Suppressor macrophage treated with lipopolysaccharide for 4 hours (primary cell): ENCODE measurements around the gene ZDHHC22.
A peak's percentile ranks its signal among the peaks of the same experiment; 100 is the strongest.
"Not testable (repeated sequence)": the region's sequence is repeated elsewhere in the genome, so short reads cannot be mapped to it uniquely, and the experiment has no call there.

Experiments
- DNase-seq: peaks from one replicate; pipeline ENCODE4 v3.0.0-alpha.2; 2020

ZDHHC22 gene, protein sequence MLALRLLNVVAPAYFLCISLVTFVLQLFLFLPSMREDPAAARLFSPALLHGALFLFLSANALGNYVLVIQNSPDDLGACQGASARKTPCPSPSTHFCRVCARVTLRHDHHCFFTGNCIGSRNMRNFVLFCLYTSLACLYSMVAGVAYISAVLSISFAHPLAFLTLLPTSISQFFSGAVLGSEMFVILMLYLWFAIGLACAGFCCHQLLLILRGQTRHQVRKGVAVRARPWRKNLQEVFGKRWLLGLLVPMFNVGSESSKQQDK

GRCh38 chr14:77141214-77142004, at the start of gene ZDHHC22:
Gene ZDHHC22 (minus strand): TSS chr14:77141791. CDS start chr14:77139738, 2,053 bp downstream.
- DNase-seq: peak; percentile 10

- DNase-seq: no peak
Observed at GRCh38 chr14:77190977-77191376, 49.4 kb upstream of the ZDHHC22 start.

GRCh38 chr14:77189479-77189878, 47.9 kb upstream of the ZDHHC22 start:
- DNase-seq: no peak

- no peak for DNase-seq
Observed at GRCh38 chr14:77187649-77188012, 46.0 kb upstream of the ZDHHC22 start.

DNA sequence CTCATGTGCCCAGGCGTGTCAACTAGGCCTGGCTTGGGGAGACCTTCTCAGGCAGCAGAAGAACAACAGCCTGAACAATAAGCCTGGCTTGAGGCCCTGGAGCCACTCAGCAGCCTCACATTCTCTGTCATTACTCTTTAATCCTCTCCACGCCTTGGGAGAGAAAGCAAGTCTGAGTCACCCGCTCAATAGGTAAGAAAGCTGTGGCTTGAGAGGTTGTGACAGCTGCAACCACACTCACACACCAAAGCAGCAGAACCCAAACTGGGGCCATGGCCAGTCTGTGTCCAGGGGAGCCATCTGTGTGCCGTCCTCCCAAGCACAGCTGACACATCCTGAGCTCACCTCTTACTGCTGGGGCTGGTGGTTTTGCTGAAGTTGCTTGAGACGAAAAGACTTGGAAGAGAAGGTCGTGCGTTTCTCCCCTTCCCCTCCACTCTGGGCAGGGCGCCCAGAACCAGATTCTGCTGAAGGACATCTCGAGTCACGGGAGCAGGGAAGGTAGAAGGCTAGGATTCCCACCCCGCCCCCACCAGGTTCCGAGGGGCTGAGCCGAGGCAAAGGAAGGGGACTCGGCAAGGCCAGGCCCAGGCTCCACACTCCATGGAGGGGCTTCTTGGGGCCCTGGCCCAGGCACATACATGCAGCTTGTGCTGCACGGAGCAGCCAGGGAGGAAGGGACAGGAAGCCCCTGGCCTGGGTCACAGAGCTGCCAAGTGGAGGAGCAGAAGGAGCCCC, 45.5 kb upstream of the ZDHHC22 start:
- DNase-seq: no peak

- DNase-seq: no peak
Observed at GRCh38 chr14:77185093-77185465, 43.5 kb upstream of the ZDHHC22 start.

DNA sequence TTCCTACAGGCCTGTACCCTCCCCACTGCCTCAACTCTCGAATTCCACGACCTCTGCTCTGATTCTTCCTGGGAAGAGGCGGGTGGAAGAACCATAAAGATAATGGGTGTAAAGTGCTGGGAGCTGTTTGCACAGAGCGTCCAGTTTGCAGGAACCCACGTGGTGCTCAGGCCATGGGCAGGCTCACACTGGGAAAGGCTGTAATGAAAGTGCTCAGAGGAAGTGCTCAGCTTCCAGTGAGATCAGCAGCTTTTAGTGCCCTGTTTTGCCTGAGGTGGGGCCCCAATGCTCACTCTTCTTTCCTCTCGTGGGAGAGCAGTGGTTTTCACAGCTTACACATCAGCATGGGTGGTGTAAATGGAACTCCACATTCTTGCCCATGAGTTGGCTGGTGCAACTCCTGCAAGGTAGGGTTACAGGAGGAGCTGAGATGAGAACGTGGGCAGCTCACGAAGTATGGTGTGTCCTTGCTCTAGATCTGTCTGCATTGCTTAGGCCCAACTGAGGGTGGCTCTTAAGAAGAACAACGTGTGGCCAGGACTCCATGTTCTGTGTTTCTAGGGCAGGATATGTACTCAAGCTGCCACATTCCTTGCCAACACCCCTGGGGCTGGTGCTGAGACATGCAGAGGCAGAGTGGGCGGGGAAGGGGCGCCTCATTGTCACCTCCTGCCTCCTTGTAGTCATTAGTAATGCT, 43.0 kb upstream of the ZDHHC22 start:
- peak; percentile 40 for DNase-seq

DNA sequence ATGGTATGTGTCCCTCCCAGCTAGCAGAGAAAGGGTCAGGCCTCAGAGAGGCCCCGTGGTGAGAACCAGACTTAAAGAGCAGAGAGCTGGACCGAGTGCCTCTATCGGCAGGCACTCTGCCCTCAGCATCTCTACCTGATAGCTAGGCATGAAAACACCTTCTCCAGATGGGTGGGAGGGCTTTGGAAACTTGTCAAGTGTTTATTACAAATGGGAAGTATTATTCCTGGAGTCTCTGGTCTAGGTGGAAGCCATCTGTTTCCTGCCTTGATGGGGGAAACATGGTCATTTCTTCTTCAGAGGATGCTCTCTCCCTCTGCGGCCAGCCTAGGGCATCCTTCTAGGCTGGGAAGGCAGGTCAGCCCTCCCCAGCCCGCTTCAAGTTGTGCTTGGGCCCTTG, 42.3 kb upstream of the ZDHHC22 start:
- DNase-seq: no peak

DNA sequence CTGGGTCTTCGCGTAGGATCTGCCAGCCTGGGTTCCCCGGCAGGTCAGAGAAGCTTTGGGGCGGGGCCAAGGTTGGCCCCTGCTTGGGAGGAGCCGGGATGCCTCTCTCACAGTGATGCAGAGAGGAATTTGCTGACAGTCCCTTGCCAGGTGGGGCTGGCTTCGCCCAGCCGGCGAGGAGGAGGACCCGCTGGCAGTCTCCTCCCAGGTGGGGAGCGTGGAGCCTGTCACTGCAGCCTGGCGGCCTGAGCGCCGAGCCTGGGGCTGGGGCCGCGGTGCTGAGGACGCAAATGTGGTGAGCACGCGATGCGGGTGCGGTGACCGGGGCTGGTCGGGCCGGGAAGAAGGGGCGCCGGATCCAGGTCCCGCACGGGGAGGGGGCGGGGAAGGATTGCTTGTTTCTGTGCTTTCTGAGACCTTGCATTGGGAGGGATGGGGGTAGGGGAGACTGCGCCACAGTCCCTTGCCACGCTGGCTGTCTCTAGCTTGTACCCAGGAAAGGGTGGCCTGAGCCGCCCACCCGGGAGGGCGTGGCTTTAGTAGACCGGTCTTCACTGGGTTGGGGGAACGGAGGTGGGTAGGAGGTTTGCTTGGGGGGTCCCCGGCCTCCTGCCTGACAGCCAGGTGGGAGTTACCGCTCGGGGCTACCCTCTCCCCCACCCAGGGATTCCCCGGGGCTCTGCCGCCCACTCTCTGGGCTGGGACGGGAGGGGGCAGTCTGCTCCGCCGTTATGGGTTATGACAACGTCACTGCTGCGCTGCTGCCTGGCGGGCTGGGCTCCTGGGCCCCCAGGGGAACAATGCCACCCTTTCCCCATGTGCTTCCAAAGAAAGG, 40.2 kb upstream of the ZDHHC22 start, which contains the start of gene TMEM63C:
Gene TMEM63C (plus strand): TSS at position 196 of the 835 bp plus-strand sequence. CDS start 37,016 bp downstream, outside the sequence.
- no peak for DNase-seq

DNA sequence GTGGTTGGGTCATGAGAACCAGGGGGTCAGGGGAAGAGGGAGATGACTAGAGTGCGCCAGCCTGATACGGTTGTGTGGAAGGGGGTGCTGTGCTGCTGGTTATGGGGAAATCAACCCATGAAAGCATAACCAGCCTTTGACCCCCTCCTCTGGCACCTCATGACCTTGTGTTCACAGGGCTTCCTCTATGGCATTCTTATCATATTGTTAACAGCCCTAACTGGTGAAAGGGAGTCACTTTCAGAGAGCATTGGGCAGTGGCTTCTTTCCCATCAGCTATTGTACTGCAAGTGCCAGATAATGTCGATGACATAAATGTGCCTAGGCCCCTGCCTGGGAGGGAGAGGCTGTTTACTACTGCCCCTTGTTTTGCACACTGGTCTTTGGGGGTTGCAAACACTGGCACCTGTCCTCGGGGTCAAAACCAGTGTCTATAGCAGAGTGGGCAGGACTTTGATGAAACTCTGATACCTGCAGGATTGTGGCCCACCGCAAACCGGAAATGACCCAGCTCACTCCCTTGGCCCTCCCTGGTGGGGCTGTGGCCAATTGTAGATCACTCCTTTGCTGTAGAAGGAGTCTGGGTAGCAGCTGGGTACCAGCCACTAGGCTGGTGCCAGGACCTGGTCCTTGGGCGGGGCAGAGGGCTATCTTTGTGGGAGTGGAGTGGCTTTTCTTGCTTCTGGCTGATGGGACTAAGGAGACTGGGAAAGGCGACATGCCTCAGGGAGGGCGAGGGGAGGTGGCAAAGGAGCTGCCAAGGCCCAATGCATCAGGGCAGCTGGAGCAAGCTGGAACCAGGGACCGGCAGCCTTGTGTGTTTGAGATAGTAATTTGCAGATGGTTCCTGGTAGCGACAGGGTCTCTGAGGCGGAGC, 39.4 kb upstream of the ZDHHC22 start:
- DNase-seq: no peak

GRCh38 chr14:77178656-77179055, 37.1 kb upstream of the ZDHHC22 start:
- DNase-seq: no peak

DNA sequence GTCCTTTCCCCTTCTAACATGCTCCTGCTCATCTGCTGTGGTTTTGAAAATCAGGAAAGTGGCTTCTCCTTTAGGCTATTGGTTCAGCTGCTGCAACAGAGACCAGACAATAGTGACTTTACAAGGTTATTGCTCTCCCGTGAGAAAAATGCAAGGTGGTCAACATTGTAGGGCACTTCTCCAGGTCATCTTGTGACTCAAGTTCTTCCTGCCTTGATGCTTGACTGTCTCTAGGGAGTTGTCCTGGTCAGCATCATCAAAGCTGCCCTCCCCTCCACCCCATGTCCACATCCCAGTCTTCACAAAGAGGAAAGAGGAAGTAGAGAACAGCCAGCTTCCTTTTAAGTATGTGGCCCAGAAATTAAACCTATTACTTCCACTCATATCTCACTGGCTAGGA, 36.1 kb upstream of the ZDHHC22 start:
- DNase-seq: peak; percentile 43

DNA sequence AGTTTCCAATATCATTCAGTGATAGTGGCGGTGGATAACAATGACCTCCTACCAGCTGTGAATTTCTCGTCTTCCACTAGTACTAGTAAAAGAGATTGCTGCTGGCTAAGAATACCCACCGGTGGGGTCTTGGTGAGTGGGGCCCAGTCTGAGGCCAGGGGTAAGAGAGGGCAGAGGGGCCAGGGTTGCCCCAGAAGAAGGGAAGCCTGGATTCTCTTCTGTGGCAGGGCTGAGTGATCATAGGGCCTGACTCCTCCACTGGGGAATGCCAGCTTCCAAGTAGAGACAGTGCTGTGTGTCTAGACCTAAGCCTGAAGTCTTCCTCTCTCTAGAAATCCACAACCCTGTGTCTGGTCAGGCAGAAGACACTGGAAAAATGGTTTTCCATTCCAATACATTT, 34.3 kb upstream of the ZDHHC22 start:
- DNase-seq: no peak

DNA sequence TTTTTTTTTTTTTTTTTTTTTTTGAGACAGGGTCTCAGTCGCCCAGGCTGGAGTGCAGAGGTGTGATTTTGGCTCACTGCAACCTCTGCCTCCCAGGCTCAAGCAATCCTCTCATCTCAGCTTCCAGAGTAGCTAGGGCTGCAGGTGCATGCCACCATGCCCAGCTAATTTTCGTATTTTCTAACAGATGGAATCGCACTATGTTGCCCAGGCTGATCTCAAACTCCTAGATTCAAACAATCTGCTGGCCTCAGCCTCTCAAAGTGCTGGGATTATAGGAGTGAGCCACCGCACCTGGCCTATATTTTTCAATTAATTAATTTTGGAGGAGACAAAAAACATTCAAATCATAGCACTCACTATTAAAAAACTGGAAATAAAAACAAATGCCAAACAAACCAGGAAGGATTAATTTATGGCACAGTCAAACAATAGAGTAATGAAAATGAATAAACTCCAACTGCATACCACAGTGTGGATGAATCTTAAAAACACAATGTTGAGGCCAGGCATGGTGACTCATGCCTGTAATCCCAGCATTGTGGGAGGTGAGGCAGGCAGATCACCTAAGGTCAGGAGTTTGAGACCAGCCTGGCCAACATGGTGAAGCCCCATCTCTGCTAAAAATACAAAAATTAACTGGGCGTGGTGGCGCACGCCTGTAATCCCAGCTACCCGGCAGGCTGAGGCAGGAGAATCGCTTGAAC, 32.5 kb upstream of the ZDHHC22 start:
- not testable (repeated sequence) for DNase-seq

DNA sequence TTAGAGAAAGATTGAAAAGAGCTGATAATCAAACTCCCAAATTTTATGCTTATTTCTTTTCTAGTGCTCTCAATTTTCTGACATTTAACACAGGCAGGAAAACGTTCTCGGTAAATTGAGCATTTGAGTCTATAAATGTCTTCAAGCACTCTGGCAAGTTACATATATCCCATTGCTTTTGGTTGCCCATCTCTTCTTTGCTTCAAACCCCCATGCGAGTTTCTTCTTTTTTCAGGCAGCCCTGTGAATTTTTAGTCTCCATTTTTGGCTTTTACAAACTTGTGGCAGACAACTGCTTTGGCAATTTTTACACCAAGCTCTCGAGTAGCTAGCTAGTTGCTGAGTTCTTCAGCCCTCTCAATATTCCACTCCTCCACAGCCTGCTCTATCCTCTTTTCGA, 31.3 kb upstream of the ZDHHC22 start:
- no peak for DNase-seq

GRCh38 chr14:77170045-77170444, 28.5 kb upstream of the ZDHHC22 start:
- no peak for DNase-seq

DNA sequence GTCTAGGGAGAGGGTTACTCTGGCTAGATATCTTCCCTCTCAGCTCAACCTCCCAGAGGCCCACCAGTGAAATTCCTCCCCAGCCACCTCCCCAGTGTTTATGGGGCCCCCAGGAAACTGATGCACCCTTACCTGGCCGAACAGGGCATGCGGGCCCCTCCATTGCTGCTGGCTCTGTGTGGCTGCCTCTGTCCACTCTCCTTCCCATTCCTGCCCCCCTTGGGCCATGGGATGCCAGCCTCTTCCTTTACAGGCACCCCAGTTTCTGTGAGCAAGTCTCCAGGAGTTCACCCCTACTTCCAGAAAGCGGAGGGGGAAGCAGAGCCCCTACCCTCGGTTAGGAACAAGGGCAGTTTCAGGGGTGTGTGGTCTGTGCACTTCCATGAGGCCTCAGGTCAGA, 19.4 kb upstream of the ZDHHC22 start:
- no peak for DNase-seq

- DNase-seq: no peak
Observed at GRCh38 chr14:77158882-77159255, 17.3 kb upstream of the ZDHHC22 start.

- no peak for DNase-seq
Observed at GRCh38 chr14:77158175-77158881, 16.7 kb upstream of the ZDHHC22 start.

- no peak for DNase-seq
Observed at GRCh38 chr14:77157740-77158139, 16.1 kb upstream of the ZDHHC22 start.
